GM23248 (cell line): ENCODE data around the gene BRF1.

Source experiments
- EZH2 ChIP-seq: fragments of 200-600 bp; sonication (generic); IDR thresholded peaks from 2 replicates; pipeline ENCODE4 v1.6.1; 2018; ENCODE audit warnings: antibody characterized with exemption, mild to moderate bottlenecking; ENCODE audit not compliant: insufficient read depth, poor library complexity, severe bottlenecking
- EZH2phosphoT487 ChIP-seq: fragments of 200-600 bp; sonication (generic); IDR thresholded peaks from 2 replicates; pipeline ENCODE4 v1.6.1; 2018; ENCODE audit warnings: antibody characterized with exemption, moderate library complexity, mild to moderate bottlenecking, low read depth; ENCODE audit not compliant: insufficient read depth

- TF ChIP-seq EZH2phosphoT487 (no peak), EZH2 (no peak)
Observed at GRCh38 chr14:105299654-105300541, 903 bp downstream of the BRF1 start.
